Astrocyte (in vitro differentiated cells and primary cell): Measurements from ENCODE around the gene PDE11A. TPM values are rescaled to one million over a fixed set of nuclear protein-coding genes. Genes with fewer than 3 reads are reported as not detected.

Experiments used
- DNase-seq: peaks from one replicate; pipeline ENCODE4 v3.0.0-alpha.2; 2010; ENCODE audit warnings: low read depth
- FAIRE-seq: peaks from 2 replicates; lab custom pipeline; 2011; peaks lifted over from hg19 to GRCh38; lab: Jason Lieb, UNC
- H2AFZ ChIP-seq: 2 replicates; pipeline ENCODE4 v1.6.0; 2012; ENCODE audit warnings: low read depth, low read length, inconsistent platforms
- H3K27ac ChIP-seq: 2 replicates; pipeline ENCODE4 v1.5.1; 2011; ENCODE audit warnings: low read depth, low read length, inconsistent platforms
- H3K27me3 ChIP-seq: 2 replicates; pipeline ENCODE4 v1.6.0; 2011; ENCODE audit warnings: low read length, inconsistent platforms; ENCODE audit not compliant: insufficient read depth
- H3K36me3 ChIP-seq: 2 replicates; pipeline ENCODE4 v1.5.1; 2011; ENCODE audit warnings: low read length, inconsistent platforms; ENCODE audit not compliant: insufficient read depth
- H3K4me1 ChIP-seq: 2 replicates; pipeline ENCODE4 v1.5.1; 2011; ENCODE audit warnings: low read length, inconsistent platforms; ENCODE audit not compliant: insufficient read depth
- H3K4me2 ChIP-seq: 2 replicates; pipeline ENCODE4 v1.6.0; 2012; ENCODE audit warnings: low read length, inconsistent platforms
- H3K4me3 ChIP-seq: 2 replicates; pipeline ENCODE4 v1.5.1; 2011; ENCODE audit warnings: low read depth, mild to moderate bottlenecking, low read length, inconsistent platforms; ENCODE audit not compliant: insufficient read depth
- H3K79me2 ChIP-seq: 2 replicates; pipeline ENCODE4 v1.6.0; 2012; ENCODE audit warnings: mild to moderate bottlenecking, low read length, inconsistent platforms; ENCODE audit not compliant: insufficient read depth
- H3K9ac ChIP-seq: 2 replicates; pipeline ENCODE4 v1.6.0; 2012; ENCODE audit warnings: mild to moderate bottlenecking, low read length, inconsistent platforms
- H3K9me3 ChIP-seq: 2 replicates; pipeline ENCODE4 v1.5.1; 2012; ENCODE audit warnings: low read depth, mild to moderate bottlenecking, low read length, inconsistent platforms; ENCODE audit not compliant: insufficient read depth
- H4K20me1 ChIP-seq: 2 replicates; pipeline ENCODE4 v1.6.0; 2012; ENCODE audit warnings: low read length, inconsistent platforms; ENCODE audit not compliant: insufficient read depth
- H3K27ac Mint-ChIP-seq: one replicate; pipeline ENCODE4 v1.8.0; 2021; ENCODE audit warnings: mild to moderate bottlenecking, mixed read lengths; ENCODE audit not compliant: unreplicated experiment
- H3K27me3 Mint-ChIP-seq: one replicate; pipeline ENCODE4 v1.8.0; 2021; ENCODE audit warnings: low read depth, mixed read lengths; ENCODE audit not compliant: unreplicated experiment
- H3K36me3 Mint-ChIP-seq: one replicate; pipeline ENCODE4 v1.8.0; 2021; ENCODE audit warnings: low read depth, mixed read lengths; ENCODE audit not compliant: unreplicated experiment
- H3K4me1 Mint-ChIP-seq: one replicate; pipeline ENCODE4 v1.8.0; 2021; ENCODE audit warnings: low read depth, mixed read lengths; ENCODE audit not compliant: unreplicated experiment
- H3K4me3 Mint-ChIP-seq: one replicate; pipeline ENCODE4 v1.8.0; 2021; ENCODE audit warnings: mild to moderate bottlenecking, moderate library complexity, mixed read lengths; ENCODE audit not compliant: unreplicated experiment
- H3K9me3 Mint-ChIP-seq: one replicate; pipeline ENCODE4 v1.8.0; 2021; ENCODE audit warnings: mild to moderate bottlenecking, mixed read lengths; ENCODE audit not compliant: unreplicated experiment
- CTCF ChIP-seq: IDR thresholded peaks from 2 replicates; pipeline ENCODE4 v1.5.1; 2011; ENCODE audit warnings: low read depth, mild to moderate bottlenecking, inconsistent platforms, low read length, moderate library complexity; ENCODE audit not compliant: insufficient read depth
- EZH2 ChIP-seq: IDR thresholded peaks from 2 replicates; pipeline ENCODE4 v1.6.1; 2012; ENCODE audit warnings: mild to moderate bottlenecking, low read length, inconsistent platforms; ENCODE audit not compliant: insufficient read depth
- total RNA-seq: library from RNA; stranded (reverse); gene quantifications from 2 replicates; pipeline ENCODE4 v1.2.1, GENCODE V29; 2021

PDE11A gene
- total RNA-seq, 1 donor from 2014 or later: 0.45 TPM

GRCh38 chr2:177731384-177731783 is 341.2 kb downstream of the PDE11A start:
- no peaks in the 10 kb centered on the region for H3K9me3 ChIP-seq
- Mint-ChIP-seq H3K9me3 (no peaks in the 10 kb centered on the region), H3K4me3 (no peak overlapping the region), H3K27ac (no peak overlapping the region), H3K27me3 (peaks cover 14% of the 10 kb centered on the region), H3K36me3 (peaks cover 2% of the 10 kb centered on the region), H3K4me1 (no peaks in the 10 kb centered on the region)
- DNase-seq (no peak), FAIRE-seq (no peak)
- H3K9ac ChIP-seq: no peak overlapping the region
- H3K36me3 ChIP-seq: no peaks in the 10 kb centered on the region
- no peak overlapping the region for H3K27ac ChIP-seq
- H3K27me3 ChIP-seq: peaks cover 6% of the 10 kb centered on the region
- TF ChIP-seq EZH2 (no peak), CTCF (no peak)
- H4K20me1 ChIP-seq: no peaks in the 10 kb centered on the region
- H2AFZ ChIP-seq: no peak overlapping the region
- no peak overlapping the region for H3K4me2 ChIP-seq
- no peaks in the 10 kb centered on the region for H3K79me2 ChIP-seq
- H3K4me3 ChIP-seq: no peak overlapping the region
- no peaks in the 10 kb centered on the region for H3K4me1 ChIP-seq

- no peak for TF ChIP-seq CTCF
- TF ChIP-seq EZH2: no peak
- H3K4me3 ChIP-seq: no peak overlapping the region
- DNase-seq: no peak
- peaks cover 14% of the 10 kb centered on the region for H3K27me3 Mint-ChIP-seq
- H2AFZ ChIP-seq: no peak overlapping the region
- peaks cover 2% of the 10 kb centered on the region for H3K36me3 Mint-ChIP-seq
- no peak overlapping the region for H3K4me3 Mint-ChIP-seq
- no peaks in the 10 kb centered on the region for H4K20me1 ChIP-seq
- H3K9me3 ChIP-seq: no peaks in the 10 kb centered on the region
- H3K4me2 ChIP-seq: no peak overlapping the region
- no peak for FAIRE-seq
- H3K4me1 Mint-ChIP-seq: no peaks in the 10 kb centered on the region
- no peaks in the 10 kb centered on the region for H3K36me3 ChIP-seq
- no peak overlapping the region for H3K27ac ChIP-seq
- no peak overlapping the region for H3K9ac ChIP-seq
- no peak overlapping the region for H3K27ac Mint-ChIP-seq
- peaks cover 6% of the 10 kb centered on the region for H3K27me3 ChIP-seq
- H3K79me2 ChIP-seq: no peaks in the 10 kb centered on the region
- no peaks in the 10 kb centered on the region for H3K9me3 Mint-ChIP-seq
- no peaks in the 10 kb centered on the region for H3K4me1 ChIP-seq
These were observed 341.8 kb downstream of the PDE11A start for GRCh38 chr2:177730792-177731191.

GRCh38 chr2:177730363-177730762 is 342.2 kb downstream of the PDE11A start:
- no peak for FAIRE-seq
- Histone ChIP-seq H3K9ac (no peak overlapping the region), H3K79me2 (no peaks in the 10 kb centered on the region), H2AFZ (no peak overlapping the region), H3K4me2 (no peak overlapping the region), H4K20me1 (no peaks in the 10 kb centered on the region), H3K27me3 (peaks cover 6% of the 10 kb centered on the region), H3K9me3 (no peaks in the 10 kb centered on the region), H3K27ac (no peak overlapping the region), H3K36me3 (no peaks in the 10 kb centered on the region), H3K4me3 (no peak overlapping the region), H3K4me1 (no peaks in the 10 kb centered on the region)
- no peak for DNase-seq
- TF ChIP-seq CTCF (no peak), EZH2 (no peak)
- H3K36me3 Mint-ChIP-seq: peaks cover under 1% of the 10 kb centered on the region
- H3K4me1 Mint-ChIP-seq: no peaks in the 10 kb centered on the region
- no peaks in the 10 kb centered on the region for H3K9me3 Mint-ChIP-seq
- H3K27ac Mint-ChIP-seq: no peak overlapping the region
- peaks cover 14% of the 10 kb centered on the region for H3K27me3 Mint-ChIP-seq
- H3K4me3 Mint-ChIP-seq: no peak overlapping the region
